Measurements from ENCODE around the gene KCNQ2.

Gene KCNQ2

GRCh38 chr20:63370618-63371187, 101.8 kb downstream of the KCNQ2 start:
- TF ChIP-seq POLR2A (IDR thresholded peaks at IDR 0.05; ENCODE audit: low read depth, low read length) (no peak), POLR2AphosphoS5 (IDR thresholded peaks at IDR 0.05; ENCODE audit: low read depth, low read length) (no peak), TAF1 (IDR thresholded peaks at IDR 0.05; ENCODE audit: borderline replicate concordance, low read depth, low read length) (no peak)
- DNase-seq (ENCODE audit: insufficient read length) (no peak), FAIRE-seq (no peak)

GRCh38 chr20:63369724-63370617, 102.5 kb downstream of the KCNQ2 start:
- no peak for DNase-seq (ENCODE audit: insufficient read length)
- no peak for FAIRE-seq

GRCh38 chr20:63369024-63369530, 103.4 kb downstream of the KCNQ2 start:
- DNase-seq (ENCODE audit: insufficient read length) (no peak), FAIRE-seq (no peak)
- TF ChIP-seq POLR2AphosphoS5 (IDR thresholded peaks at IDR 0.05; ENCODE audit: low read depth, low read length) (no peak), TAF1 (IDR thresholded peaks at IDR 0.05; ENCODE audit: borderline replicate concordance, low read depth, low read length) (no peak), POLR2A (IDR thresholded peaks at IDR 0.05; ENCODE audit: low read depth, low read length) (no peak)

More at GRCh38 chr20:63369724-63370617, 102.5 kb downstream of the KCNQ2 start:
- TF ChIP-seq POLR2A (IDR thresholded peaks at IDR 0.05; ENCODE audit: low read depth, low read length) (no peak), TAF1 (IDR thresholded peaks at IDR 0.05; ENCODE audit: borderline replicate concordance, low read depth, low read length) (no peak), POLR2AphosphoS5 (IDR thresholded peaks at IDR 0.05; ENCODE audit: low read depth, low read length) (no peak)

GRCh38 chr20:63368151-63368550, 104.3 kb downstream of the KCNQ2 start:
- TF ChIP-seq TAF1 (IDR thresholded peaks at IDR 0.05; ENCODE audit: borderline replicate concordance, low read depth, low read length) (no peak), POLR2A (IDR thresholded peaks at IDR 0.05; ENCODE audit: low read depth, low read length) (no peak), POLR2AphosphoS5 (IDR thresholded peaks at IDR 0.05; ENCODE audit: low read depth, low read length) (no peak)
- DNase-seq (ENCODE audit: insufficient read length) = no peak

GRCh38 chr20:63367446-63368055, 104.9 kb downstream of the KCNQ2 start:
- TF ChIP-seq TAF1 (IDR thresholded peaks at IDR 0.05; ENCODE audit: borderline replicate concordance, low read depth, low read length) (no peak), POLR2AphosphoS5 (IDR thresholded peaks at IDR 0.05; ENCODE audit: low read depth, low read length) (no peak), POLR2A (IDR thresholded peaks at IDR 0.05; ENCODE audit: low read depth, low read length) (no peak)
- DNase-seq (ENCODE audit: insufficient read length) (no peak), FAIRE-seq (no peak)

More at GRCh38 chr20:63368151-63368550, 104.3 kb downstream of the KCNQ2 start:
- FAIRE-seq = no peak

GRCh38 chr20:63366390-63367365, 105.8 kb downstream of the KCNQ2 start:
- no peak for TF ChIP-seq POLR2A (IDR thresholded peaks at IDR 0.05; ENCODE audit: low read depth, low read length)
- no peak for TF ChIP-seq POLR2AphosphoS5 (IDR thresholded peaks at IDR 0.05; ENCODE audit: low read depth, low read length)
- TF ChIP-seq TAF1 (IDR thresholded peaks at IDR 0.05; ENCODE audit: borderline replicate concordance, low read depth, low read length) = no peak
- no peak for DNase-seq (ENCODE audit: insufficient read length)
- no peak for FAIRE-seq

GRCh38 chr20:63365601-63366389, 106.7 kb downstream of the KCNQ2 start:
- TF ChIP-seq TAF1 (IDR thresholded peaks at IDR 0.05; ENCODE audit: borderline replicate concordance, low read depth, low read length) (no peak), POLR2A (IDR thresholded peaks at IDR 0.05; ENCODE audit: low read depth, low read length) (no peak), POLR2AphosphoS5 (IDR thresholded peaks at IDR 0.05; ENCODE audit: low read depth, low read length) (no peak)
- DNase-seq (ENCODE audit: insufficient read length) (no peak), FAIRE-seq (no peak)

- TF ChIP-seq POLR2AphosphoS5 (IDR thresholded peaks at IDR 0.05; ENCODE audit: low read depth, low read length) (no peak), POLR2A (IDR thresholded peaks at IDR 0.05; ENCODE audit: low read depth, low read length) (no peak), TAF1 (IDR thresholded peaks at IDR 0.05; ENCODE audit: borderline replicate concordance, low read depth, low read length) (no peak)
- DNase-seq (ENCODE audit: insufficient read length) = no peak
- FAIRE-seq = no peak
Observed at GRCh38 chr20:63364801-63365585, 107.5 kb downstream of the KCNQ2 start.

GRCh38 chr20:63363981-63364561, 108.4 kb downstream of the KCNQ2 start:
- TF ChIP-seq POLR2AphosphoS5 (IDR thresholded peaks at IDR 0.05; ENCODE audit: low read depth, low read length) (no peak), TAF1 (IDR thresholded peaks at IDR 0.05; ENCODE audit: borderline replicate concordance, low read depth, low read length) (no peak), POLR2A (IDR thresholded peaks at IDR 0.05; ENCODE audit: low read depth, low read length) (no peak)
- FAIRE-seq (no peak), DNase-seq (ENCODE audit: insufficient read length) (no peak)
